ENCODE data around the gene CLNK. TPM values are rescaled to one million over a fixed set of nuclear protein-coding genes. Genes with fewer than 3 reads are reported as not detected.

The CLNK gene
- total and polyA plus RNA-seq, 2 experiments from 2014 or later, result not detected

- Histone ChIP-seq H3K9me3 (ENCODE audit: low read depth) (no peaks in the 10 kb centered on the region), H3K4me3 (no peak overlapping the region), H2AFZ (no peak overlapping the region), H3K79me2 (no peaks in the 10 kb centered on the region), H3K27me3 (no peaks in the 10 kb centered on the region), H3K4me2 (no peak overlapping the region), H4K20me1 (ENCODE audit: insufficient read depth, poor library complexity, severe bottlenecking) (no peaks in the 10 kb centered on the region), H3K9me2 (replicated peaks; ENCODE audit: insufficient read depth) (no peaks in the 10 kb centered on the region), H3K36me3 (replicated peaks; ENCODE audit: insufficient read depth, low read depth) (no peaks in the 10 kb centered on the region), H3K4me1 (ENCODE audit: insufficient read depth) (peaks cover 12% of the 10 kb centered on the region), H3K27ac (no peak overlapping the region)
- WGBS (ENCODE audit: low lambda C conversion rate, missing lambda C conversion rate), result 97% methylated on average over 3 of the region's 3 CpGs
- no peak for DNase-seq (ENCODE audit: low spot score)
- TF ChIP-seq EZH2phosphoT487 (IDR thresholded peaks at IDR 0.05; ENCODE audit: low read depth, severe bottlenecking, unreplicated experiment), result no peak
- TF ChIP-seq CTCF (IDR thresholded peaks at IDR 0.05; ENCODE audit: poor library complexity), result no peak
- TF ChIP-seq EZH2 (IDR thresholded peaks at IDR 0.05; ENCODE audit: borderline replicate concordance), result no peak
Observed at GRCh38 chr4:10688022-10688421, 3.5 kb upstream of the CLNK start.

- H3K4me2 ChIP-seq, result no peak overlapping the region
- no peak overlapping the region for H3K27ac ChIP-seq
- H3K4me3 ChIP-seq, result no peak overlapping the region
- no peaks in the 10 kb centered on the region for H3K79me2 ChIP-seq
- no peak overlapping the region for H2AFZ ChIP-seq
- no peaks in the 10 kb centered on the region for H3K9me3 ChIP-seq (ENCODE audit: low read depth)
- peaks cover 12% of the 10 kb centered on the region for H3K4me1 ChIP-seq (ENCODE audit: insufficient read depth)
- H3K9me2 ChIP-seq (replicated peaks; ENCODE audit: insufficient read depth), result no peaks in the 10 kb centered on the region
- TF ChIP-seq CTCF (IDR thresholded peaks at IDR 0.05; ENCODE audit: poor library complexity) (no peak), EZH2phosphoT487 (IDR thresholded peaks at IDR 0.05; ENCODE audit: low read depth, severe bottlenecking, unreplicated experiment) (no peak), EZH2 (IDR thresholded peaks at IDR 0.05; ENCODE audit: borderline replicate concordance) (no peak)
- H3K36me3 ChIP-seq (replicated peaks; ENCODE audit: insufficient read depth, low read depth), result no peaks in the 10 kb centered on the region
- no peaks in the 10 kb centered on the region for H3K27me3 ChIP-seq
- no peaks in the 10 kb centered on the region for H4K20me1 ChIP-seq (ENCODE audit: insufficient read depth, poor library complexity, severe bottlenecking)
- DNase-seq (ENCODE audit: low spot score), result no peak
- 71% methylated on average over 5 of the region's 5 CpGs for WGBS (ENCODE audit: low lambda C conversion rate, missing lambda C conversion rate)
Observed at GRCh38 chr4:10687526-10687925, 3.0 kb upstream of the CLNK start.

GRCh38 chr4:10682397-10682796 lies 2.2 kb downstream of the CLNK start:
- H3K27me3 ChIP-seq, result no peaks in the 10 kb centered on the region
- H3K4me3 ChIP-seq, result no peak overlapping the region
- no peaks in the 10 kb centered on the region for H3K9me2 ChIP-seq (replicated peaks; ENCODE audit: insufficient read depth)
- H3K4me1 ChIP-seq (ENCODE audit: insufficient read depth), result no peaks in the 10 kb centered on the region
- H3K4me2 ChIP-seq, result no peak overlapping the region
- no peaks in the 10 kb centered on the region for H4K20me1 ChIP-seq (ENCODE audit: insufficient read depth, poor library complexity, severe bottlenecking)
- 90% methylated on average over 3 of the region's 3 CpGs for WGBS (ENCODE audit: low lambda C conversion rate, missing lambda C conversion rate)
- no peaks in the 10 kb centered on the region for H3K36me3 ChIP-seq (replicated peaks; ENCODE audit: insufficient read depth, low read depth)
- H3K27ac ChIP-seq, result no peak overlapping the region
- H3K79me2 ChIP-seq, result no peaks in the 10 kb centered on the region
- no peaks in the 10 kb centered on the region for H3K9me3 ChIP-seq (ENCODE audit: low read depth)
- no peak for DNase-seq (ENCODE audit: low spot score)
- no peak overlapping the region for H2AFZ ChIP-seq
- TF ChIP-seq EZH2 (IDR thresholded peaks at IDR 0.05; ENCODE audit: borderline replicate concordance) (no peak), EZH2phosphoT487 (IDR thresholded peaks at IDR 0.05; ENCODE audit: low read depth, severe bottlenecking, unreplicated experiment) (no peak), CTCF (IDR thresholded peaks at IDR 0.05; ENCODE audit: poor library complexity) (no peak)
